ENCODE data around the gene C1orf35.

DNA sequence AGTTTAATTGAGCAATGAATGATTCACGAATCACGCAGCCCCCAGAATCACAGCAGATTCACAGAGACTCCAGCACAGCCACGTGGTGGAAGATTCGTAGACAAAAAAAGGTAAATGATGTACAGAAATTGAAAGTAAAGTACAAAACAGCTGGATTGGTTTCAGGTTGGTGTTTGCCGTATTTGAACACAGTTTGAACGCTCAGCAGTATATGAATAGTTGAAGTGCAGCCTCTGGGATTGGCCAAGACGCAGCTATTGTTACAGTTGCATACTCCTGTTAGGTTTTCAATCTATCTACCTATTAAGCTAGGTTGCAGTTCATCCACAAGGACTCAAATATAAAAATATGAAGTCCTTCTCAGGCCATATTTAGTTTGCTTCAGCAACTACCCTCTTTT, 9.0 kb upstream of the C1orf35 start:
- TF ChIP-seq, protein P1, sequence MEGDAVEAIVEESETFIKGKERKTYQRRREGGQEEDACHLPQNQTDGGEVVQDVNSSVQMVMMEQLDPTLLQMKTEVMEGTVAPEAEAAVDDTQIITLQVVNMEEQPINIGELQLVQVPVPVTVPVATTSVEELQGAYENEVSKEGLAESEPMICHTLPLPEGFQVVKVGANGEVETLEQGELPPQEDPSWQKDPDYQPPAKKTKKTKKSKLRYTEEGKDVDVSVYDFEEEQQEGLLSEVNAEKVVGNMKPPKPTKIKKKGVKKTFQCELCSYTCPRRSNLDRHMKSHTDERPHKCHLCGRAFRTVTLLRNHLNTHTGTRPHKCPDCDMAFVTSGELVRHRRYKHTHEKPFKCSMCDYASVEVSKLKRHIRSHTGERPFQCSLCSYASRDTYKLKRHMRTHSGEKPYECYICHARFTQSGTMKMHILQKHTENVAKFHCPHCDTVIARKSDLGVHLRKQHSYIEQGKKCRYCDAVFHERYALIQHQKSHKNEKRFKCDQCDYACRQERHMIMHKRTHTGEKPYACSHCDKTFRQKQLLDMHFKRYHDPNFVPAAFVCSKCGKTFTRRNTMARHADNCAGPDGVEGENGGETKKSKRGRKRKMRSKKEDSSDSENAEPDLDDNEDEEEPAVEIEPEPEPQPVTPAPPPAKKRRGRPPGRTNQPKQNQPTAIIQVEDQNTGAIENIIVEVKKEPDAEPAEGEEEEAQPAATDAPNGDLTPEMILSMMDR (IDR thresholded peaks at IDR 0.05) = no peak
- TF ChIP-seq POLR2A (IDR thresholded peaks at IDR 0.05) = no peak

Measured in adrenal gland (tissue), 5 donors.